ENCODE results near the gene OR11L1.

The OR11L1 gene

GRCh38 chr1:247812637-247813036 lies 29.1 kb downstream of the OR11L1 start:
- Histone ChIP-seq H3K4me2 (ENCODE audit: low read depth, low read length, poor library complexity, severe bottlenecking) (no peak overlapping the region), H3K27ac (ENCODE audit: low read depth, low read length) (no peak overlapping the region), H3K9ac (ENCODE audit: low read length) (no peak overlapping the region), H3F3A (ENCODE audit: insufficient read depth) (no peaks in the 10 kb centered on the region), H2AFZ (ENCODE audit: low read depth, low read length, severe bottlenecking) (no peak overlapping the region), H3K9me3 (ENCODE audit: insufficient read depth, low read length) (no peaks in the 10 kb centered on the region), H3K4me3 (ENCODE audit: insufficient read depth, low read length, poor library complexity, severe bottlenecking) (no peak overlapping the region), H3K9me2 (replicated peaks; ENCODE audit: insufficient read depth, low read length) (no peaks in the 10 kb centered on the region), H3K27me3 (ENCODE audit: low read length) (no peaks in the 10 kb centered on the region), H3K36me3 (ENCODE audit: low read length) (no peaks in the 10 kb centered on the region), H3K79me2 (ENCODE audit: insufficient read depth, low read length) (no peaks in the 10 kb centered on the region), H4K20me1 (ENCODE audit: low read depth, low read length) (no peaks in the 10 kb centered on the region)
- no peak for TF ChIP-seq CTCF (IDR thresholded peaks at IDR 0.05; ENCODE audit: insufficient read depth, low read length, poor library complexity, severe bottlenecking)
- TF ChIP-seq EZH2phosphoT487 (conservative IDR thresholded peaks at IDR 0.05; ENCODE audit: low read length): no peak

GRCh38 chr1:247797518-247797917 lies 44.2 kb downstream of the OR11L1 start:
- H3K4me3 ChIP-seq (ENCODE audit: insufficient read depth, low read length, poor library complexity, severe bottlenecking): no peak overlapping the region

More at GRCh38 chr1:247797518-247797917, 44.2 kb downstream of the OR11L1 start:
- H3K79me2 ChIP-seq (ENCODE audit: insufficient read depth, low read length): no peaks in the 10 kb centered on the region
- H3K27me3 ChIP-seq (ENCODE audit: low read length): no peaks in the 10 kb centered on the region
- H4K20me1 ChIP-seq (ENCODE audit: low read depth, low read length): no peaks in the 10 kb centered on the region
- no peaks in the 10 kb centered on the region for H3K36me3 ChIP-seq (ENCODE audit: low read length)
- H2AFZ ChIP-seq (ENCODE audit: low read depth, low read length, severe bottlenecking): no peak overlapping the region
- no peaks in the 10 kb centered on the region for H3K9me2 ChIP-seq (replicated peaks; ENCODE audit: insufficient read depth, low read length)
- no peaks in the 10 kb centered on the region for H3F3A ChIP-seq (ENCODE audit: insufficient read depth)
- H3K4me2 ChIP-seq (ENCODE audit: low read depth, low read length, poor library complexity, severe bottlenecking): no peak overlapping the region
- TF ChIP-seq CTCF (IDR thresholded peaks at IDR 0.05; ENCODE audit: insufficient read depth, low read length, poor library complexity, severe bottlenecking) (no peak), EZH2phosphoT487 (conservative IDR thresholded peaks at IDR 0.05; ENCODE audit: low read length) (no peak)
- no peaks in the 10 kb centered on the region for H3K9me3 ChIP-seq (ENCODE audit: insufficient read depth, low read length)
- H3K9ac ChIP-seq (ENCODE audit: low read length): no peak overlapping the region
- H3K27ac ChIP-seq (ENCODE audit: low read depth, low read length): no peak overlapping the region
